Liver (tissue), 3 donors: ENCODE measurements around the gene BZW2.

ENCODE experiments used
- CTCF ChIP-seq: fragments of 150-350 bp; IDR thresholded peaks from 2 replicates; pipeline ENCODE4 v1.5.1; 2017; ENCODE audit warnings: improper control_type of control experiment, low read depth, low read length; ENCODE audit not compliant: missing input control
- FOXA1 ChIP-seq: IDR thresholded peaks from 2 replicates; pipeline ENCODE4 v1.6.1; 2016; ENCODE audit warnings: antibody characterized with exemption
- GABPA ChIP-seq, 2 donors: IDR thresholded peaks in 1 of 2; conservative IDR thresholded peaks in 1 of 2; 2 replicates each; pipeline ENCODE4 v1.6.1; 2016; ENCODE audit warnings: antibody characterized with exemption in 2 of 2, mild to moderate bottlenecking in 1 of 2, moderate library complexity in 1 of 2
- HNF4A ChIP-seq, 2 donors: conservative IDR thresholded peaks; 2 replicates each; pipeline ENCODE4 v1.6.1; 2016; ENCODE audit warnings: antibody characterized with exemption in 2 of 2, mild to moderate bottlenecking in 2 of 2
- HNF4G ChIP-seq: IDR thresholded peaks from 2 replicates; pipeline ENCODE4 v1.6.1; 2016; ENCODE audit warnings: antibody characterized with exemption
- MAX ChIP-seq: IDR thresholded peaks from 2 replicates; pipeline ENCODE4 v1.6.1; 2016; ENCODE audit warnings: antibody characterized with exemption
- RAD21 ChIP-seq, 2 donors: IDR thresholded peaks; 2 replicates each; pipeline ENCODE4 v1.6.1; 2016; ENCODE audit warnings: antibody characterized with exemption in 2 of 2, mild to moderate bottlenecking in 2 of 2
- REST ChIP-seq: IDR thresholded peaks from 2 replicates; pipeline ENCODE4 v1.6.1; 2016; ENCODE audit warnings: antibody characterized with exemption, mild to moderate bottlenecking
- RXRA ChIP-seq, 2 donors: IDR thresholded peaks; 2 replicates each; pipeline ENCODE4 v1.6.1; 2017 to 2018; ENCODE audit warnings: antibody characterized with exemption in 2 of 2, mild to moderate bottlenecking in 1 of 2
- YY1 ChIP-seq: IDR thresholded peaks from 2 replicates; pipeline ENCODE4 v1.6.1; 2016; ENCODE audit warnings: antibody characterized with exemption, mild to moderate bottlenecking
- donor health status: healthy.
- donor health status: healthy.

GRCh38 chr7:16740623-16740953 is 94.6 kb downstream of the BZW2 start:
- TF ChIP-seq GABPA (IDR thresholded peaks at IDR 0.05 in 1 of 2, conservative IDR thresholded peaks at IDR 0.05 in 1 of 2) (no peak), CTCF (no peak), REST (no peak), HNF4A (conservative IDR thresholded peaks at IDR 0.05) (no peak), RXRA (IDR thresholded peaks at IDR 0.05) (no peak), YY1 (no peak), MAX (no peak), RAD21 (IDR thresholded peaks at IDR 0.05) (no peak), FOXA1 (no peak), HNF4G (no peak)
